Trophoblast cell (in vitro differentiated cells and primary cell): ENCODE measurements around the gene NOD2.
A peak's percentile ranks its signal among the peaks of the same experiment; 100 is the strongest.

Experiments
- DNase-seq, 2 donors: peaks; one replicate each; pipeline ENCODE4 v3.0.0-alpha.2; 2016
- H2AFZ ChIP-seq: 2 replicates; pipeline ENCODE4 v1.6.1; 2013; ENCODE audit warnings: low read length, moderate library complexity, mild to moderate bottlenecking; ENCODE audit not compliant: insufficient read depth, poor library complexity
- H2AK5ac ChIP-seq: 2 replicates; pipeline ENCODE4 v1.6.1; 2013; ENCODE audit warnings: mild to moderate bottlenecking, low read length
- H2BK120ac ChIP-seq: 2 replicates; pipeline ENCODE4 v1.6.1; 2013; ENCODE audit warnings: low read length, mild to moderate bottlenecking, moderate library complexity; ENCODE audit not compliant: insufficient read depth, poor library complexity
- H2BK12ac ChIP-seq: 2 replicates; pipeline ENCODE4 v1.6.1; 2013; ENCODE audit warnings: mild to moderate bottlenecking, low read length, moderate library complexity
- H2BK5ac ChIP-seq: 2 replicates; pipeline ENCODE4 v1.6.1; 2013; ENCODE audit warnings: low read length, low read depth, moderate library complexity, mild to moderate bottlenecking; ENCODE audit not compliant: poor library complexity
- H3K14ac ChIP-seq: 2 replicates; pipeline ENCODE4 v1.6.1; 2013; ENCODE audit warnings: mild to moderate bottlenecking, low read length
- H3K18ac ChIP-seq: 2 replicates; pipeline ENCODE4 v1.6.1; 2013; ENCODE audit warnings: mild to moderate bottlenecking, low read length
- H3K23ac ChIP-seq: 2 replicates; pipeline ENCODE4 v1.6.1; 2013; ENCODE audit warnings: low read length
- H3K27ac ChIP-seq: 2 replicates; pipeline ENCODE4 v1.5.1; 2013; ENCODE audit warnings: low read depth, mild to moderate bottlenecking, inconsistent platforms, low read length, moderate library complexity
- H3K27me3 ChIP-seq: 2 replicates; pipeline ENCODE4 v1.6.1; 2013; ENCODE audit warnings: inconsistent platforms, mild to moderate bottlenecking, low read length, moderate library complexity; ENCODE audit not compliant: insufficient read depth
- H3K36me3 ChIP-seq, 2 experiments: 1 replicate in 1 of 2; 2 replicates in 1 of 2; pipeline ENCODE4 v1.6.1; 2013; ENCODE audit warnings: low read length in 2 of 2, mild to moderate bottlenecking in 2 of 2, moderate library complexity in 1 of 2; ENCODE audit not compliant: insufficient read depth in 2 of 2, control insufficient read depth in 1 of 2
- H3K4ac ChIP-seq: 2 replicates; pipeline ENCODE4 v1.6.1; 2013; ENCODE audit warnings: low read depth, mild to moderate bottlenecking, low read length, moderate library complexity
- H3K4me1 ChIP-seq, 2 experiments: 1 replicate in 1 of 2; 2 replicates in 1 of 2; pipeline ENCODE4 v1.6.1; 2013; ENCODE audit warnings: low read length in 2 of 2, mild to moderate bottlenecking in 2 of 2, moderate library complexity in 1 of 2; ENCODE audit not compliant: insufficient read depth in 2 of 2, control insufficient read depth in 1 of 2
- H3K4me2 ChIP-seq: 2 replicates; pipeline ENCODE4 v1.6.1; 2013; ENCODE audit warnings: inconsistent platforms, mild to moderate bottlenecking, low read length, moderate library complexity
- H3K4me3 ChIP-seq: 2 replicates; pipeline ENCODE4 v1.5.1; 2013; ENCODE audit warnings: mild to moderate bottlenecking, low read depth, low read length, inconsistent platforms
- H3K79me1 ChIP-seq: one replicate; pipeline ENCODE4 v1.6.1; 2013; ENCODE audit warnings: low read length
- H3K79me2 ChIP-seq: 2 replicates; pipeline ENCODE4 v1.6.1; 2013; ENCODE audit warnings: low read length, mild to moderate bottlenecking; ENCODE audit not compliant: control insufficient read depth, insufficient read depth, poor library complexity
- H3K9ac ChIP-seq: 2 replicates; pipeline ENCODE4 v1.6.1; 2013; ENCODE audit warnings: mild to moderate bottlenecking, low read length
- H3K9me3 ChIP-seq: 2 replicates; pipeline ENCODE4 v1.6.1; 2013; ENCODE audit warnings: low read depth, mild to moderate bottlenecking, control low read depth, inconsistent platforms, low read length; ENCODE audit not compliant: insufficient read depth
- H4K12ac ChIP-seq: 2 replicates; pipeline ENCODE4 v1.6.1; 2013; ENCODE audit warnings: low read depth, mild to moderate bottlenecking, low read length, moderate library complexity
- H4K8ac ChIP-seq: 2 replicates; pipeline ENCODE4 v1.6.1; 2013; ENCODE audit warnings: low read depth, mild to moderate bottlenecking, low read length, moderate library complexity
- H4K91ac ChIP-seq: one replicate; pipeline ENCODE4 v1.6.1; 2013; ENCODE audit warnings: low read depth, mild to moderate bottlenecking, low read length, moderate library complexity
- WGBS: extraction: QIAGEN DNeasy Blood & Tissue Kit; methylation state at CpG from one replicate; pipeline ENCODE4 v1.1.7; 2013; ENCODE audit warnings: missing lambda C conversion rate; ENCODE audit not compliant: insufficient read length, insufficient coverage; ENCODE audit errors: extremely low coverage; 5-methylcytosine and 5-hydroxymethylcytosine counted together

Gene NOD2

GRCh38 chr16:50696575-50697420 lies 3.4 kb downstream of the NOD2 start:
- no peak overlapping the region for H4K12ac ChIP-seq
- no peak overlapping the region for H3K4me2 ChIP-seq
- no peak overlapping the region for H2AK5ac ChIP-seq
- H3K79me1 ChIP-seq, result no peaks in the 10 kb centered on the region
- H3K18ac ChIP-seq, result no peak overlapping the region
- H4K91ac ChIP-seq, result no peak overlapping the region
- no peak overlapping the region for H3K27ac ChIP-seq
- no peak overlapping the region for H2AFZ ChIP-seq
- no peak overlapping the region for H2BK12ac ChIP-seq
- no peak overlapping the region for H3K23ac ChIP-seq
- peak; percentile 40 to 61 for DNase-seq
- no CpG with 5 or more reads among the region's 15 CpGs for WGBS
- no peak overlapping the region for H3K4ac ChIP-seq
- H2BK5ac ChIP-seq, result no peak overlapping the region
- H3K79me2 ChIP-seq, result no peaks in the 10 kb centered on the region
- H3K9ac ChIP-seq, result no peak overlapping the region
- no peak overlapping the region for H2BK120ac ChIP-seq
- H3K4me1 ChIP-seq, result peaks cover 0 to 2% of the 10 kb centered on the region in 2 experiments
- H3K27me3 ChIP-seq, result peaks cover 5% of the 10 kb centered on the region
- no peak overlapping the region for H4K8ac ChIP-seq
- H3K4me3 ChIP-seq, result no peak overlapping the region
- peaks cover 9% of the 10 kb centered on the region for H3K9me3 ChIP-seq
- no peaks in the 10 kb centered on the region for H3K36me3 ChIP-seq
- H3K14ac ChIP-seq, result no peak overlapping the region

- Histone ChIP-seq H2AK5ac (no peak overlapping the region), H3K14ac (no peak overlapping the region), H3K79me2 (no peaks in the 10 kb centered on the region), H3K23ac (no peak overlapping the region), H3K27me3 (peaks cover 5% of the 10 kb centered on the region), H4K8ac (no peak overlapping the region), H4K12ac (no peak overlapping the region), H3K36me3 (no peaks in the 10 kb centered on the region), H3K4me3 (no peak overlapping the region), H4K91ac (no peak overlapping the region), H2BK12ac (no peak overlapping the region), H3K4me2 (no peak overlapping the region), H2AFZ (no peak overlapping the region), H2BK5ac (no peak overlapping the region), H3K79me1 (no peaks in the 10 kb centered on the region), H3K9ac (no peak overlapping the region), H2BK120ac (no peak overlapping the region), H3K27ac (no peak overlapping the region), H3K4ac (no peak overlapping the region), H3K4me1 (peaks cover 0 to 2% of the 10 kb centered on the region in 2 experiments), H3K18ac (no peak overlapping the region), H3K9me3 (peaks cover 8% of the 10 kb centered on the region)
- no CpG with 5 or more reads among the region's 5 CpGs for WGBS
- no peak for DNase-seq
Measured at GRCh38 chr16:50697421-50697715, 4.0 kb downstream of the NOD2 start.

GRCh38 chr16:50697881-50698767 lies 4.7 kb downstream of the NOD2 start:
- Histone ChIP-seq H3K4me3 (peak overlapping the region; percentile 28), H3K36me3 (no peaks in the 10 kb centered on the region), H2BK120ac (no peak overlapping the region), H4K8ac (no peak overlapping the region), H3K79me2 (no peaks in the 10 kb centered on the region), H3K27ac (no peak overlapping the region), H3K23ac (no peak overlapping the region), H2AK5ac (no peak overlapping the region), H2BK5ac (no peak overlapping the region), H3K4ac (no peak overlapping the region), H2AFZ (no peak overlapping the region), H3K79me1 (no peaks in the 10 kb centered on the region), H3K9me3 (peaks cover under 1% of the 10 kb centered on the region), H3K9ac (no peak overlapping the region), H3K18ac (no peak overlapping the region), H3K4me1 (peaks cover 0 to 2% of the 10 kb centered on the region in 2 experiments), H3K4me2 (no peak overlapping the region), H4K12ac (no peak overlapping the region), H2BK12ac (no peak overlapping the region), H3K14ac (no peak overlapping the region), H4K91ac (no peak overlapping the region), H3K27me3 (peaks cover 5% of the 10 kb centered on the region)
- DNase-seq, result peak in 1 of 2 donors; percentile 42
- no CpG with 5 or more reads among the region's 19 CpGs for WGBS

- no CpG with 5 or more reads among the region's 19 CpGs for WGBS
- peak in 1 of 2 donors; percentile 19 for DNase-seq
- H3K4me3 ChIP-seq, result no peak overlapping the region
Measured at GRCh38 chr16:50699326-50700159, 6.1 kb downstream of the NOD2 start.

More at GRCh38 chr16:50699326-50700159, 6.1 kb downstream of the NOD2 start:
- no peaks in the 10 kb centered on the region for H3K27me3 ChIP-seq
- H2BK5ac ChIP-seq, result no peak overlapping the region
- no peaks in the 10 kb centered on the region for H3K79me2 ChIP-seq
- no peak overlapping the region for H2BK120ac ChIP-seq
- H2BK12ac ChIP-seq, result no peak overlapping the region
- no peak overlapping the region for H3K4me2 ChIP-seq
- H3K79me1 ChIP-seq, result no peaks in the 10 kb centered on the region
- no peak overlapping the region for H4K12ac ChIP-seq
- H2AFZ ChIP-seq, result no peak overlapping the region
- H3K4me1 ChIP-seq, result no peaks in the 10 kb centered on the region
- H3K9me3 ChIP-seq, result peaks cover 2% of the 10 kb centered on the region
- no peak overlapping the region for H3K27ac ChIP-seq
- no peak overlapping the region for H2AK5ac ChIP-seq
- no peak overlapping the region for H3K4ac ChIP-seq
- no peaks in the 10 kb centered on the region for H3K36me3 ChIP-seq
- no peak overlapping the region for H4K8ac ChIP-seq
- H3K23ac ChIP-seq, result no peak overlapping the region
- no peak overlapping the region for H4K91ac ChIP-seq
- H3K14ac ChIP-seq, result no peak overlapping the region
- no peak overlapping the region for H3K18ac ChIP-seq
- H3K9ac ChIP-seq, result no peak overlapping the region
